ENCODE measurements around the gene RNF121.

The RNF121 gene

DNA sequence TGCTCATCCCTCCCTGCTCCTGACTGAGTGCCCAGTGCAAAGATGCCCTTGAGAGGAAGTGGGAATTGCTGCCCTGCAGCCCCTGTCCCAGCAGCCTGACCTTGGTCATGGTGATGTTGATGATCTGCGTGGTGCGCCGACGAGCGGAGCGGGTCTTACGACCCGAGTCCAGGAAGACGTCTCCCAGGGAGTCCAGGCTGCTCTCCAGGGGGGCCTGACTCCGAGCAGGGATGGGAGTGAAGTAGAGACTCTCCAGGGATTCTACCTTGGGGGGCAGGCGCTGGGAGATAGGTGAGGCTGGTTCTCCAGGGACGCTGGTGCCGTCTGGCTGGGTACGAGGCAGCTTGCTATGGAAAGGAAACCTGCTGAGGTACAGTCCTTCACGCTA is 78.2 kb downstream of the RNF121 start:
- no peak for DNase-seq

- no peak for DNase-seq
Observed at GRCh38 chr11:72007587-72007986, 78.7 kb downstream of the RNF121 start.

DNA sequence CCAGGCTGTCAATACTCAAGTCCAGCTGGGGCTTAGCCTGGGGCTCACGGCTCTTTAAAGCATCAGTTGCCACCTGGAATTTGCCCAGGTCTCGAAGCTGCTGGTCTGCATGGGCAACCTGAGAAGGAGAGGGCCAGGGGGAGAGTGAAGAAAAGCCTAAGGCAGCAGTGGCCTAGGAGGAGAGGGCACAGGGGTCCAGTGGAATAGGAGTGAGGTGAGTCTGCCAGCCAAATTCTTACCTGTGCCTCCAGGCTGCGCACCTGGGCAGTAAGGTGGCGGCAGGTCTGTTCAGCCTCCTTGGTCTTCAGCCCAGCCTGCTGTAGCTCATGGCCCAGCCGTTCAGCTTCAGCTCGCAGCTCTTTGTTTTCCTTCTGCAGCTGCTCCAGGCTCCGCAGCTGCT is 79.9 kb downstream of the RNF121 start:
- no peak for DNase-seq

- DNase-seq = no peak
Observed at GRCh38 chr11:72009156-72009555, 80.3 kb downstream of the RNF121 start.

- DNase-seq = no peak
Observed at GRCh38 chr11:72010529-72011233, 81.8 kb downstream of the RNF121 start.

DNA sequence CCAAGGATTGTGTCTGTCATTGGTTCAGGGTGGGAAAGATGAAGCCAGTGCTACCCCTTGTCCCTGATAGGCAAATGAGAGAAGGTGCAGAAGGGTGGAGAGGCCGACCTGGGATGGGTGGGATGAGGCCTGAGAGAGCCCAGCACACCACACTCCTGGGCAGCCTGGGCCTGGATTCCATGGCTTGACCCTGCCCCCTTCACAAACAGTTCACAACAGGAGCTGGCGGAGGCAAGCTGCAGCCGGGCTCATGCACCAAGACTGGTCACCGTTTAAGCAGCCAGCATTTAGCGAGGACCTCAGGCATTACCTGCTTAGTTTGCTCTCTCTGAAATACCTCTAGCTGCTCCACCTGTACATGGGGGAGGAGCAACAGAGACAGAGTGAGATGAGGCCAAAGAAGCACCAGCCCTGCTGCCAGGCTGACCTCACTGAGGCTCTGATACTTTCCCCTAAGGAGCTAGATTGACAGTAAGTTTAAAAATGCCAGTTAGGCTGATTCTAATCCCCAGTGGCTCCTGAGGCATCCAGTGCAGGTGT is 83.3 kb downstream of the RNF121 start:
- DNase-seq = no peak

DNA sequence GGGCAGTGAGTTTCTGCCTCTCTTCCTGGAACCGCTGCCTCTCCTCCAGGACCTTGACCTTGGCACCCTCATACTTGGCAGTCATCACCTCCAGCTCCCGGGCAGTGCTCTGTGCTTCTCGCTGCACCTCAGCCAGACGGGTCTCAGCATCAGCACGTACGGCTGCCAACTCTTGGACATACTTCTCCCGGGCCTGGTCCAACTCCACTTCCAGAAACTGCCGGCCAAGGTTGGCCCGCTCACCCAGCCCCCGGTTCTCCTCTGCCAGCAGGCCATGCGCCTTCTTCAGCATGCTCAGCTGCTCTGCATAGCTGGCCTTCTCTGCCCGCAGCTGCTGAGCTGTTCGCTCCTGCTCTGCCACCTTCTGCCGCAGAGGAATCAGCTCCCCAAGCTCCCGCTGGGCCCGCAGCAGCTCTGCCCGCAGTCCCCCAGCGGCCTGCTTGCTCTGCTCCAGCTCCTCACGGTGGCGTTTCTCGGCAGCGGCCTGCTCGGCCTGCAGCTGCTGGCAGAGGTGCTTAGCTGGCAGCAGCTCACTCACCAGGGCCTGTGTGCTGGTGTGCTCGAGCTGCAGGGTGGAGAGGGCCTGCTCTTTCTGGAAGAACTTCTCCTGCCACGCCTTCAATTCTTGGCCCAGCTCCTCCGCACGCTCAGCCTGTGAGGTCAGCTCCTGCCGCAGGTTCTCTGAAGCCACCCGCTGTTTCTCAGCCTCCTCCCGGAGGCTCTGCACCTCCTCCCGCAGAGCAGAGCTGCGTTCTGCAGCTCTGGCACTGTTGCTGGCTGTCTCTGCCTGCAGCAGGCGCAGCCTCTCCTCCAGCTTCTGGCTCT is 84.3 kb downstream of the RNF121 start:
- DNase-seq = no peak

GRCh38 chr11:72013765-72014711 is 85.2 kb downstream of the RNF121 start:
- DNase-seq = no peak

GRCh38 chr11:72014761-72015320 is 86.0 kb downstream of the RNF121 start:
- DNase-seq = no peak

GRCh38 chr11:72015511-72016061 is 86.7 kb downstream of the RNF121 start:
- DNase-seq = no peak

GRCh38 chr11:72018171-72018570 is 89.3 kb downstream of the RNF121 start:
- no peak for DNase-seq

- no peak for DNase-seq
Observed at GRCh38 chr11:72023335-72023734, 94.5 kb downstream of the RNF121 start.

GRCh38 chr11:72024069-72024754 is 95.4 kb downstream of the RNF121 start:
- no peak for DNase-seq

DNA sequence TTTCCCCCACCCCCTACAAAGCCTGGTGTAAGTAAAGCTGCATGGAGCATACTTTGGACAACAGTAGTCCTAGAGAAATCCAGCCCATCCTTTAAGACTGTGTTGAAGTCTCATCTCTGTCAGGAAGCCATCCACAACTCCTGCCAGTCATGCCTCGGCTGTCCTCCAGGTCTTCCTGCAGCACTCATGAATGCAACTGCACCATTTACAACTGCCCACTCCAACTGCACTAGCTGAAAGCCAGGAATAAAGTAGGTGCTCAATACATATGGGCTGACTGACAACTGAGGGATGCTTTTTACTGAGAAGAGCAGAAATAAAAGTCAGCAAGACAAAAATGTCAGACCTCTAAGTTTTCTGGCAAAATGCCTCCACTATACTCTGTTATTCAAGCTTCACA is 97.2 kb downstream of the RNF121 start:
- DNase-seq = no peak

DNA sequence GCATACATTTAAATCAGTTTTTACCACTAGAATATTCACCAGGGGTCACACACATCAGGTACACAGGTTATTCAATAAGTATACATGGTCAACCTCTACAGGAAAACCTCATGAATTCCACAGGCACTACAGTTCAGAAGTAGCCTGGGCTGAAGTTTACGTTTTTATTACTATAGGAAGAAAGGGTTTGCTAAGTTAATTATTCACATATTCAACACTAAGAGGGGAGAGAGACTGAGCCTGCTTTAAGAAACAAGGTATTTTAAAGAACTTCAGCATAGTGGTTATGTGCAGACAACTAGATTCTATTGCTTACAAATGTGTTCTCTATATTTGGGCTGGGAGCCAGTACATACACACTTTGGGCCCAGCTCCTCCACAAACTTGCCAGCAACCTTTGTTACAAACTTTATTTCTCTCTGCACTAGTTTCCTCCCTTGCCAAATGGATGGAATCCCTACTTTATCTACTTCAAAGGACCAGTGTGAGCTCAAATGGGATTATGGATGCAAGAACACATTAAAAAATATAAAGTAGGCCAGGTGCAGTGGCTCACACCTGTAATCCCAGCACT is 101.7 kb downstream of the RNF121 start:
- no peak for DNase-seq

DNA sequence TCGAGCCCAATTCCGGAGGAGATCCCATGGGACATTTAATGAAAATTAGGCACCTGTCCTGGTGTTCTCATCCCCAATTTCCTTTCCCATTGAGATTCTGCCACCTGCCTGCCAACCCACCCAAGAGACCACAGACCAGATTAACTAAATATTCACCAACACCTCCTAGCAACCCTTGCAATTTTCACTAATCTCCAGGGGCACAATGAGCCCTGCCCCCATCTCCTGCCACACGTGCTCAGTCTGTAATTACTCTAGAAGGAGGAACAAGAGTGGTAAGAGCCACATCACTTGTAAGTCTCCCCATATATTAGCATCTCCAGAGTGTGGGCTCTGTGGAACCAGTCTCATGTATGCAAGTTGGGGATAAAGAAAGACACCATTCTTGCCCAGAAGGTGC is 107.8 kb downstream of the RNF121 start:
- no peak for DNase-seq

- DNase-seq = no peak
Observed at GRCh38 chr11:72037554-72038311, 108.9 kb downstream of the RNF121 start.

- no peak for DNase-seq
Observed at GRCh38 chr11:72038491-72038890, 109.6 kb downstream of the RNF121 start.

DNA sequence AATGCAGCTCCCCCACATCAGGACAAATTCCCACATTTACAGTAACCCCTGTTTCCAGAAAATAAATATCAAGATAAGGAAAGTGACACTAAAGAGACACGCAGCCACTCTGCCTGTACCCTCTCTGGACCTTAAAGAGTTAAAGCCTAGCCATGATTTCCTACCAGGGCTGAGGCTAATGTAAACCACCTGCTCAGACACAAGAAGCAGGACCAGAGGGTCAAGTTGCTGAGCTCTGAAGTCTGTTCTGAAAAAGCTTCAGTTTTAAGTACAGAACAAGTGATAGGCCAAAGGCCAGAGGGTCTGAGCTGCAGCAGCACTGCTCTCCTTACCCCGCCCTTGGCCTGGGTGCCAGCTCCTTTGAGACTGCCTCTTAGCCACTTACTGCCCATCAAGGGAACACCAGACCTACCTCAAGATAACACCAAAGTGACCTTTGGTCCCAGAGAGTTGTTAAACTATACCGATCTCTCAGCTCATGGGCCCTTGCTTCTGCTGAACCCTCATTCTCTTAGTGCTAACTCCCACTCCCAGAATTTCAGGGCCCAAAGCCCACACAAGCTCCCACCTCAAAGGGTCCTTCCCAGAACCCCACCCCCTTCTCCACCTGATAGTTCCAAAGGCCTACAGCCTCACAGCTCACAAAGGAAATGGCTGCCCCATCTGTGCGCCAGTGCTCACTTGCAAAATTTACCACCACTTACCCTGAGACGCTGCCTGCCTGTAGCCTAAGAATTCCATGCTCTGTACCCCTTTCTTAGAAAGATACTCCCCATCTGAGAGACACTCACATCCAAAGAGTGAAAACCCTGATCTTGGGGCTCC is 110.4 kb downstream of the RNF121 start:
- DNase-seq = no peak

Measured in DMS153 (cell line).